DOHH2 (cell line): ENCODE results near the gene METTL24.

Experiments
- EZH2phosphoT487 ChIP-seq: fragments of 200-600 bp; sonication (generic); IDR thresholded peaks from 2 replicates; pipeline ENCODE4 v1.6.1; 2017; ENCODE audit warnings: borderline replicate concordance, mild to moderate bottlenecking, antibody characterized with exemption, low read length, moderate library complexity, mixed read lengths
- TF ChIP-seq, protein P1 (sequence below): fragments of 200-600 bp; sonication (generic); IDR thresholded peaks from one replicate; pipeline ENCODE4 v1.5.1; 2014; ENCODE audit warnings: antibody characterized with exemption, mild to moderate bottlenecking, low read depth, low read length; ENCODE audit not compliant: poor library complexity, severe bottlenecking

DNA sequence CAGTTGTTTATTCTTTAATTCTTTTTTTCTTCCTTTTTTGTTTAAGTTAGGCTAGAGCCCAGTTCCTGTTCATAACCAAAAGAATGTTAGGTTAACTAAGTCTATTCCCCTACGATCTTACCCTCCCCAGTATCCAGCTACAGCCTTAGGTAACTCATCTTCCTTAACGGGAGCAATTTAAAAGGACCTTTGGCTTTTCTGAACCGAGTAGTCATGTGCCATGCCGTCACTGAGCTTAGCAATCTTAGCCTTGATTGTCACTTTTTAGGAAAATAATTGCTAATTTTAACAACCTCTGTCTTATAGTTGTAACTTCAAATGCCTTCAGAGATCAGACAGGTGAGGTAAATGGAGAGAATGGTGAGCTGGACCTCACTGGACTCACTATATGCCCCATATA, 6.2 kb downstream of the METTL24 start:
- TF ChIP-seq, protein P1, sequence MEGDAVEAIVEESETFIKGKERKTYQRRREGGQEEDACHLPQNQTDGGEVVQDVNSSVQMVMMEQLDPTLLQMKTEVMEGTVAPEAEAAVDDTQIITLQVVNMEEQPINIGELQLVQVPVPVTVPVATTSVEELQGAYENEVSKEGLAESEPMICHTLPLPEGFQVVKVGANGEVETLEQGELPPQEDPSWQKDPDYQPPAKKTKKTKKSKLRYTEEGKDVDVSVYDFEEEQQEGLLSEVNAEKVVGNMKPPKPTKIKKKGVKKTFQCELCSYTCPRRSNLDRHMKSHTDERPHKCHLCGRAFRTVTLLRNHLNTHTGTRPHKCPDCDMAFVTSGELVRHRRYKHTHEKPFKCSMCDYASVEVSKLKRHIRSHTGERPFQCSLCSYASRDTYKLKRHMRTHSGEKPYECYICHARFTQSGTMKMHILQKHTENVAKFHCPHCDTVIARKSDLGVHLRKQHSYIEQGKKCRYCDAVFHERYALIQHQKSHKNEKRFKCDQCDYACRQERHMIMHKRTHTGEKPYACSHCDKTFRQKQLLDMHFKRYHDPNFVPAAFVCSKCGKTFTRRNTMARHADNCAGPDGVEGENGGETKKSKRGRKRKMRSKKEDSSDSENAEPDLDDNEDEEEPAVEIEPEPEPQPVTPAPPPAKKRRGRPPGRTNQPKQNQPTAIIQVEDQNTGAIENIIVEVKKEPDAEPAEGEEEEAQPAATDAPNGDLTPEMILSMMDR = no peak
- TF ChIP-seq EZH2phosphoT487 = no peak
